Activated T-helper 1 cell treated with anti-CD3 and anti-CD28 coated beads, Interleukin-12 subunit alpha, Interleukin-12 subunit beta, Interleukin-2, Interleukin-4 antibody, amounts not matched to agents 30 ng/mL and 10 ng/mL and 1 ng/mL, durations not matched to agents 14 hours and 24 hours and 36 hours (primary cell): ENCODE results near the gene RPAIN. TPM values are rescaled to one million over a fixed set of nuclear protein-coding genes. Genes with fewer than 3 reads are reported as not detected.
"Not testable (repeated sequence)": the region's sequence is repeated elsewhere in the genome, so short reads cannot be mapped to it uniquely, and the experiment has no call there.

Experiments
- DNase-seq: peaks from one replicate; pipeline ENCODE4 v3.0.0; 2021; ENCODE audit warnings: low spot score
- H3K27ac Mint-ChIP-seq: one replicate; pipeline ENCODE4 v1.8.0; 2021; ENCODE audit warnings: mild to moderate bottlenecking, mixed read lengths
- H3K27me3 Mint-ChIP-seq: one replicate; pipeline ENCODE4 v1.8.0; 2022; ENCODE audit warnings: mild to moderate bottlenecking, moderate library complexity, mixed read lengths; ENCODE audit not compliant: insufficient read depth
- H3K36me3 Mint-ChIP-seq: one replicate; pipeline ENCODE4 v1.8.0; 2021; ENCODE audit warnings: low read depth, mixed read lengths
- H3K4me1 Mint-ChIP-seq: one replicate; pipeline ENCODE4 v1.8.0; 2021; ENCODE audit warnings: low read depth, mixed read lengths
- H3K4me3 Mint-ChIP-seq: one replicate; pipeline ENCODE4 v1.8.0; 2021; ENCODE audit warnings: mild to moderate bottlenecking, moderate library complexity, mixed read lengths
- H3K9me3 Mint-ChIP-seq: one replicate; pipeline ENCODE4 v1.8.0; 2021; ENCODE audit warnings: mixed read lengths
- intact Hi-C: fragments of 100-400 bp; cut with micrococcal nuclease; formaldehyde crosslinking; loops from one replicate; pipeline ENCODE4 v1.15.1; 2024
- total RNA-seq: library from RNA; stranded (reverse); gene quantifications from 2 replicates; pipeline ENCODE4 v1.2.3, GENCODE V29; 2022

The RPAIN gene
- total RNA-seq, 1 donor from 2014 or later: 67.0 TPM

GRCh38 chr17:5410594-5411272 is 9.2 kb upstream of the RPAIN start:
- no peaks in the 10 kb centered on the region for H3K9me3 Mint-ChIP-seq
- H3K27ac Mint-ChIP-seq: peak overlapping the region; percentile 49
- DNase-seq: no peak
- intact Hi-C loops: loop anchor here (10.0 kb wide), 1 partner anchor 216 kb away; the partner anchor contains the start of gene ZNF594
- peaks cover 42% of the 10 kb centered on the region for H3K4me1 Mint-ChIP-seq
- no peaks in the 10 kb centered on the region for H3K27me3 Mint-ChIP-seq
- no peak overlapping the region for H3K4me3 Mint-ChIP-seq
- H3K36me3 Mint-ChIP-seq: peaks cover 34% of the 10 kb centered on the region

- peaks cover 42% of the 10 kb centered on the region for H3K36me3 Mint-ChIP-seq
- no peak overlapping the region for H3K27ac Mint-ChIP-seq
- H3K9me3 Mint-ChIP-seq: no peaks in the 10 kb centered on the region
- DNase-seq: no peak
- H3K4me1 Mint-ChIP-seq: peaks cover 50% of the 10 kb centered on the region
- no peaks in the 10 kb centered on the region for H3K27me3 Mint-ChIP-seq
- H3K4me3 Mint-ChIP-seq: no peak overlapping the region
- intact Hi-C loops: loop anchor here (10.0 kb wide), 1 partner anchor 219 kb away; the partner anchor contains the start of gene ZNF594
Observed at GRCh38 chr17:5413682-5414081, 6.3 kb upstream of the RPAIN start.

- peaks cover 39% of the 10 kb centered on the region for H3K36me3 Mint-ChIP-seq
- intact Hi-C loops: loop anchor here (5.0 to 10.0 kb wide), 2 partner anchors 222 to 470 kb away; partner anchors contain the start of genes PFN1 and ZNF594
- DNase-seq: no peak
- H3K4me1 Mint-ChIP-seq: peaks cover 46% of the 10 kb centered on the region
- H3K27ac Mint-ChIP-seq: no peak overlapping the region
- peak overlapping the region; percentile 75 for H3K4me3 Mint-ChIP-seq
- no peaks in the 10 kb centered on the region for H3K27me3 Mint-ChIP-seq
- H3K9me3 Mint-ChIP-seq: no peaks in the 10 kb centered on the region
Observed at GRCh38 chr17:5416901-5417300, 3.1 kb upstream of the RPAIN start.

GRCh38 chr17:5418858-5419355 is 1.1 kb upstream of the RPAIN start:
- peak; percentile 61 for DNase-seq
- H3K4me3 Mint-ChIP-seq: peak overlapping the region; percentile 100
- peaks cover 30% of the 10 kb centered on the region for H3K36me3 Mint-ChIP-seq
- H3K4me1 Mint-ChIP-seq: peaks cover 34% of the 10 kb centered on the region
- intact Hi-C loops: loop anchor here (1.0 to 10.0 kb wide), 7 partner anchors 20 to 472 kb away; partner anchors contain the start of genes C1QBP, DERL2, MIS12 and PFN1
- no peaks in the 10 kb centered on the region for H3K9me3 Mint-ChIP-seq
- no peaks in the 10 kb centered on the region for H3K27me3 Mint-ChIP-seq
- H3K27ac Mint-ChIP-seq: peak overlapping the region; percentile 99

- H3K9me3 Mint-ChIP-seq: no peaks in the 10 kb centered on the region
- no peaks in the 10 kb centered on the region for H3K27me3 Mint-ChIP-seq
- peaks cover 29% of the 10 kb centered on the region for H3K36me3 Mint-ChIP-seq
- H3K4me3 Mint-ChIP-seq: peak within 1 kb of the TSS; percentile 100
- peaks cover 32% of the 10 kb centered on the region for H3K4me1 Mint-ChIP-seq
- peak within 1 kb of the TSS; percentile 99 for H3K27ac Mint-ChIP-seq
- DNase-seq: peak; percentile 95
- intact Hi-C loops: loop anchor here (1.0 to 10.0 kb wide), 7 partner anchors 20 to 472 kb away; partner anchors contain the start of genes C1QBP, DERL2, MIS12 and PFN1
Observed at GRCh38 chr17:5419356-5419958, 525 bp upstream of the RPAIN start, which contains the start of gene NUP88. Gene NUP88 (minus strand): TSS chr17:5419662. CDS start chr17:5419650, 12 bp downstream.

GRCh38 chr17:5422505-5422904 is 2.5 kb downstream of the RPAIN start:
- peaks cover 37% of the 10 kb centered on the region for H3K36me3 Mint-ChIP-seq
- H3K4me3 Mint-ChIP-seq: peak overlapping the region; percentile 19
- no peak overlapping the region for H3K27ac Mint-ChIP-seq
- DNase-seq: no peak
- intact Hi-C loops: no loop called here
- H3K27me3 Mint-ChIP-seq: no peaks in the 10 kb centered on the region
- peaks cover 28% of the 10 kb centered on the region for H3K4me1 Mint-ChIP-seq
- H3K9me3 Mint-ChIP-seq: no peaks in the 10 kb centered on the region

GRCh38 chr17:5424909-5425308 is 4.9 kb downstream of the RPAIN start:
- Mint-ChIP-seq H3K36me3 (peaks cover 43% of the 10 kb centered on the region), H3K9me3 (no peaks in the 10 kb centered on the region)
- DNase-seq: no peak

GRCh38 chr17:5425826-5426225 is 5.8 kb downstream of the RPAIN start:
- no peak overlapping the region for H3K27ac Mint-ChIP-seq
- no peak overlapping the region for H3K4me3 Mint-ChIP-seq
- H3K4me1 Mint-ChIP-seq: peaks cover 26% of the 10 kb centered on the region
- H3K27me3 Mint-ChIP-seq: no peaks in the 10 kb centered on the region
- no peaks in the 10 kb centered on the region for H3K9me3 Mint-ChIP-seq
- DNase-seq: no peak
- intact Hi-C loops: no loop called here
- H3K36me3 Mint-ChIP-seq: peaks cover 46% of the 10 kb centered on the region

More at GRCh38 chr17:5424909-5425308, 4.9 kb downstream of the RPAIN start:
- H3K27ac Mint-ChIP-seq: no peak overlapping the region
- intact Hi-C loops: no loop called here
- no peak overlapping the region for H3K4me3 Mint-ChIP-seq
- H3K4me1 Mint-ChIP-seq: peaks cover 28% of the 10 kb centered on the region
- H3K27me3 Mint-ChIP-seq: no peaks in the 10 kb centered on the region

- H3K4me3 Mint-ChIP-seq: no peak overlapping the region
- intact Hi-C loops: no loop called here
Observed at GRCh38 chr17:5429191-5429887, 9.4 kb downstream of the RPAIN start.

GRCh38 chr17:5430413-5430999 is 10.5 kb downstream of the RPAIN start:
- no peak for DNase-seq
- H3K9me3 Mint-ChIP-seq: no peaks in the 10 kb centered on the region
- intact Hi-C loops: no loop called here
- peaks cover 24% of the 10 kb centered on the region for H3K4me1 Mint-ChIP-seq
- peaks cover 66% of the 10 kb centered on the region for H3K36me3 Mint-ChIP-seq
- H3K4me3 Mint-ChIP-seq: no peak overlapping the region
- no peaks in the 10 kb centered on the region for H3K27me3 Mint-ChIP-seq
- H3K27ac Mint-ChIP-seq: peak overlapping the region; percentile 45

More at GRCh38 chr17:5429191-5429887, 9.4 kb downstream of the RPAIN start:
- no peaks in the 10 kb centered on the region for H3K9me3 Mint-ChIP-seq
- peaks cover 61% of the 10 kb centered on the region for H3K36me3 Mint-ChIP-seq
- H3K27ac Mint-ChIP-seq: no peak overlapping the region
- no peaks in the 10 kb centered on the region for H3K27me3 Mint-ChIP-seq
- H3K4me1 Mint-ChIP-seq: peaks cover 19% of the 10 kb centered on the region
- DNase-seq: no peak

- H3K27me3 Mint-ChIP-seq, H3K4me3 Mint-ChIP-seq, DNase-seq, H3K9me3 Mint-ChIP-seq, intact Hi-C loops: not testable (repeated sequence)
- peaks cover 25% of the 10 kb centered on the region for H3K4me1 Mint-ChIP-seq
- peak overlapping the region; percentile 27 for H3K27ac Mint-ChIP-seq
- H3K36me3 Mint-ChIP-seq: peaks cover 63% of the 10 kb centered on the region
Observed at GRCh38 chr17:5431234-5431633, 11.3 kb downstream of the RPAIN start.

GRCh38 chr17:5431949-5432556 is 12.1 kb downstream of the RPAIN start:
- no peak overlapping the region for H3K27ac Mint-ChIP-seq

More at GRCh38 chr17:5431949-5432556, 12.1 kb downstream of the RPAIN start:
- no peak overlapping the region for H3K4me3 Mint-ChIP-seq
- H3K27me3 Mint-ChIP-seq: no peaks in the 10 kb centered on the region
- intact Hi-C loops: no loop called here
- H3K9me3 Mint-ChIP-seq: no peaks in the 10 kb centered on the region
- no peak for DNase-seq
- peaks cover 31% of the 10 kb centered on the region for H3K4me1 Mint-ChIP-seq
- H3K36me3 Mint-ChIP-seq: peaks cover 67% of the 10 kb centered on the region
